ENCODE results near the gene HDAC9.

DNA sequence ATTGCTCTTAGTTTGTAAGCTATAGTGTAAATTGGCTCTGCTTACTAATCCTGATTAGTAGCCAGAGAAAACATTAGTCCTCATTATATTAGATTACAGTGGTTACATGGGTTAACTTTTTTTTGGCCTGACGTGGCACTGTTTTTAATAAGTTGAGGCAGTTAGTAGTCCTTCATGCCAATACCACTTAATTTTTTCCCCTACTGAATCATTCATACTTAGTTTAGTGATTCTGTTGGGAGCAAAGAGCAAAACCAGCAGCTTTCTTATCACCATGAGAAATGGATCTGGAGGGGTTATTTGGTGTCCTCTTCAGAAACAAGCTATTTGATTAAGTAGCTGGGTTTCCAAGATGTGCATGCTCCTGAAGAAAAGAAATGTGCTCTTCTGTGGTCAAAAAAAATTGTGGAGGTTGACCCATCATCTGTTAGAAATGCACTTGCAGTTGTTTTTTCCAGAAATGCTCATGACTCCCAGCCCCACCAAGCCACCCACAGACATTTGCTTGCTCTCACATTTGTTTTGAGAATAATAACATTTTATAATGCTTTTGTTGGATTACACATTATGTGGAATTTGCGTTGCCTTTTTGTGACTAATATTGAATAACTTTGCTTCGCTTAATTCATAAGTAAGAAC is 258.5 kb downstream of the HDAC9 start:
- TF ChIP-seq POLR2AphosphoS5 (IDR thresholded peaks at IDR 0.05; ENCODE audit: low read depth, low read length) (no peak), TAF1 (IDR thresholded peaks at IDR 0.05; ENCODE audit: borderline replicate concordance, insufficient read depth, low read length) (no peak)
- TF ChIP-seq, protein P1, sequence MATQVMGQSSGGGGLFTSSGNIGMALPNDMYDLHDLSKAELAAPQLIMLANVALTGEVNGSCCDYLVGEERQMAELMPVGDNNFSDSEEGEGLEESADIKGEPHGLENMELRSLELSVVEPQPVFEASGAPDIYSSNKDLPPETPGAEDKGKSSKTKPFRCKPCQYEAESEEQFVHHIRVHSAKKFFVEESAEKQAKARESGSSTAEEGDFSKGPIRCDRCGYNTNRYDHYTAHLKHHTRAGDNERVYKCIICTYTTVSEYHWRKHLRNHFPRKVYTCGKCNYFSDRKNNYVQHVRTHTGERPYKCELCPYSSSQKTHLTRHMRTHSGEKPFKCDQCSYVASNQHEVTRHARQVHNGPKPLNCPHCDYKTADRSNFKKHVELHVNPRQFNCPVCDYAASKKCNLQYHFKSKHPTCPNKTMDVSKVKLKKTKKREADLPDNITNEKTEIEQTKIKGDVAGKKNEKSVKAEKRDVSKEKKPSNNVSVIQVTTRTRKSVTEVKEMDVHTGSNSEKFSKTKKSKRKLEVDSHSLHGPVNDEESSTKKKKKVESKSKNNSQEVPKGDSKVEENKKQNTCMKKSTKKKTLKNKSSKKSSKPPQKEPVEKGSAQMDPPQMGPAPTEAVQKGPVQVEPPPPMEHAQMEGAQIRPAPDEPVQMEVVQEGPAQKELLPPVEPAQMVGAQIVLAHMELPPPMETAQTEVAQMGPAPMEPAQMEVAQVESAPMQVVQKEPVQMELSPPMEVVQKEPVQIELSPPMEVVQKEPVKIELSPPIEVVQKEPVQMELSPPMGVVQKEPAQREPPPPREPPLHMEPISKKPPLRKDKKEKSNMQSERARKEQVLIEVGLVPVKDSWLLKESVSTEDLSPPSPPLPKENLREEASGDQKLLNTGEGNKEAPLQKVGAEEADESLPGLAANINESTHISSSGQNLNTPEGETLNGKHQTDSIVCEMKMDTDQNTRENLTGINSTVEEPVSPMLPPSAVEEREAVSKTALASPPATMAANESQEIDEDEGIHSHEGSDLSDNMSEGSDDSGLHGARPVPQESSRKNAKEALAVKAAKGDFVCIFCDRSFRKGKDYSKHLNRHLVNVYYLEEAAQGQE (IDR thresholded peaks at IDR 0.05; ENCODE audit: insufficient read depth in 1 of 2, low read depth in 2 of 2, low read length in 2 of 2), result no peak

Data from PFSK-1 (cell line).